ENCODE results near the gene ANKRD55.
"Not testable (repeated sequence)": the region's sequence is repeated elsewhere in the genome, so short reads cannot be mapped to it uniquely, and the experiment has no call there.

Gene ANKRD55

GRCh38 chr5:56142614-56143372 lies 90.3 kb downstream of the ANKRD55 start:
- DNase-seq: no peak

- no peak for DNase-seq
Measured at GRCh38 chr5:56142233-56142613, 90.9 kb downstream of the ANKRD55 start.

GRCh38 chr5:56140073-56140472 lies 93.1 kb downstream of the ANKRD55 start:
- no peak for DNase-seq

- DNase-seq: no peak
Measured at GRCh38 chr5:56130664-56131063, 102.5 kb downstream of the ANKRD55 start.

GRCh38 chr5:56129288-56129687 lies 103.8 kb downstream of the ANKRD55 start:
- DNase-seq: no peak

GRCh38 chr5:56128113-56128512 lies 105.0 kb downstream of the ANKRD55 start:
- peak in 1 of 2 donors; percentile 14 for DNase-seq

- peak; percentile 15 to 21 for DNase-seq
Measured at GRCh38 chr5:56126487-56127179, 106.5 kb downstream of the ANKRD55 start.

- DNase-seq: no peak
Measured at GRCh38 chr5:56123531-56124243, 109.4 kb downstream of the ANKRD55 start.

- DNase-seq: not testable (repeated sequence)
Measured at GRCh38 chr5:56122360-56122985, 110.7 kb downstream of the ANKRD55 start.

- no peak for DNase-seq
Measured at GRCh38 chr5:56119050-56119449, 114.1 kb downstream of the ANKRD55 start.

GRCh38 chr5:56116599-56117141 lies 116.5 kb downstream of the ANKRD55 start:
- no peak for DNase-seq

GRCh38 chr5:56115589-56115988 lies 117.5 kb downstream of the ANKRD55 start:
- no peak for DNase-seq

- DNase-seq: no peak
Measured at GRCh38 chr5:56112526-56113121, 120.5 kb downstream of the ANKRD55 start.

GRCh38 chr5:56111404-56111781 lies 121.7 kb downstream of the ANKRD55 start:
- no peak for DNase-seq

- no peak for DNase-seq
Measured at GRCh38 chr5:56110646-56111403, 122.3 kb downstream of the ANKRD55 start.

GRCh38 chr5:56108246-56108645 lies 124.9 kb downstream of the ANKRD55 start:
- DNase-seq: no peak

- DNase-seq: no peak
Measured at GRCh38 chr5:56106837-56107236, 126.3 kb downstream of the ANKRD55 start.

- no peak for DNase-seq
Measured at GRCh38 chr5:56105511-56106291, 127.4 kb downstream of the ANKRD55 start.

- no peak for DNase-seq
Measured at GRCh38 chr5:56102889-56103288, 130.2 kb downstream of the ANKRD55 start.

- DNase-seq: not testable (repeated sequence)
Measured at GRCh38 chr5:56102207-56102606, 130.9 kb downstream of the ANKRD55 start.

- DNase-seq: no peak
Measured at GRCh38 chr5:56101180-56101579, 131.9 kb downstream of the ANKRD55 start.

Measured in CD4-positive, alpha-beta T cell treated with Interferon alpha-2 for 1 hour (primary cell).